SW 1271 (cell line): ENCODE results near the gene LAGE3.

ENCODE experiments used
- DNase-seq, 2 experiments: peaks; one replicate each; lab custom pipeline; 2025; lab: John Stamatoyannopoulos, UW

LAGE3 gene

DNA sequence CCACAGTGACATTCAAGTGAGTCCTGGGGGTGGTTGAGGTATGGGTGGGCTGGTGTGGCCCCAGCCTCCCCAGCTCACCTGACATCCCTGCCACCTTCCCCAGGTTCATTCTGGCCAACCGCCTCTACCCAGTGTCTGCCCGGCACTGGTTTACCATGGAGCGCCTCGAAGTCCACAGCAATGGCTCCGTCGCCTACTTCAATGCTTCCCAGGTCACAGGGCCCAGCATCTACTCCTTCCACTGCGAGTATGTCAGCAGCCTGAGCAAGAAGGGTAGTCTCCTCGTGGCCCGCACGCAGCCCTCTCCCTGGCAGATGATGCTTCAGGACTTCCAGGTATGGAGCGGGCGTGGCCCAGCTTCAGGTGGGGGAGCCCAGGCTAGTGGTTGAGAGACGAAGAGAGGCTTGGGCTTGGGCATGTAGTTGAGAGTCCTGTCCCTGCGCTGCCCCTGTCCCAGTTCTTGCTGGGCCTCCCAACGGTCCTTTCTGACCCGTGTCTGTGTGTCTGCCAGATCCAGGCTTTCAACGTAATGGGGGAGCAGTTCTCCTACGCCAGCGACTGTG is 43.8 kb downstream of the LAGE3 start:
- no peak for DNase-seq

DNA sequence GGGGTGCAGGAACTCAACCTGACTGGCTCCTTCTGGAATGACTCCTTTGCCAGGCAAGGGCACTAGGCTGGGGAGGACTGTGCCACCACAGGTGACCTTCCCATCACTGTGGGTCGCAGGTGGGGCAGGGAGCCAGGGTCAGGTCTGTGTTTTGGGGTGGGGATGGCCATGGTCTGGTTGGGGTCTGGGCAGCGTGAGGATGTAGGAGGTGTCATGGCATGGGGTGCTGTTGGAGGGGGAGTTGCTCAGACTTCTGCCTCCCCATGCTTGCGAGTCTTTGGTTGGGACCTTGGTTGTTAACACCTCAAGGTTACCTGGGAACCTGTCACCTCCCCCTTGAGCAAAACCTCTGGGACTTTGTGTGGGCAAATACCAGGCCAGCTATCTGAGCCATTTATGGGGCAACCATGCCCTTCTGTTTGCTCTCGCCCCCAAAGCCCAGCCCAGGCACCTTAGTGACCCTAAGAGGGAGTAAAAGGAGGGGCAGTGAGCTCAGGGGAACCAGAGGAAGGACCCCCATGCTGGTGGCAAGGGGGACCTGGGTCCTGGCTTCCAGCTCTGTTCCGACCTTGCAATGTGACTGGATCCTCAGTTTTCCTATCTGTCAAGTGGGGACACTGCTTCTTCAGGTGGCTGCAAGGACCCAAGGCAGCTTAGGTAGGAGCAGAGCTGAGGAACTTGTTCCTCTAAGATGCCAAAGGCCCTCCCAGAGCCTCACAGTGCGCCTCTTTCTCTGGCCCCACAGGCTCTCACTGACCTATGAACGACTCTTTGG is 44.5 kb downstream of the LAGE3 start:
- no peak for DNase-seq

DNA sequence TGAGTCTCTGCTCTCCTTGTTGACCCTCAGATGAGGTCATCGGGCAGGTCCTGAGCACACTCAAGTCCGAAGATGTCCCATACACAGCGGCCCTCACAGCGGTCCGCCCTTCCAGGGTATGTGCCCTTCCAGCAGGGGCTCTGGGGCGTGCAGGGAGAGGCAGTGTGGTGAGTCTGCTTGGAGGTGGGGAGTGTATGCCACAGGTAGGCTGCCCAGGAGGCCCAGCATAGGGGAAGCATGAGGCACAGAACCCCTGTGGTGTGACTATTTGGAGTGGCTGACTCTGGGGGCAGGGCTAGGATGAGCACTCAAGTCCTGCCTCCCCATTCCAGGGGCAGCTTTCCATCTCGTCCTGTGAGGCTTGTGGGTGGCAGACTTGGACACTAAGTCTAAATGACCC is 45.5 kb downstream of the LAGE3 start:
- DNase-seq = no peak

DNA sequence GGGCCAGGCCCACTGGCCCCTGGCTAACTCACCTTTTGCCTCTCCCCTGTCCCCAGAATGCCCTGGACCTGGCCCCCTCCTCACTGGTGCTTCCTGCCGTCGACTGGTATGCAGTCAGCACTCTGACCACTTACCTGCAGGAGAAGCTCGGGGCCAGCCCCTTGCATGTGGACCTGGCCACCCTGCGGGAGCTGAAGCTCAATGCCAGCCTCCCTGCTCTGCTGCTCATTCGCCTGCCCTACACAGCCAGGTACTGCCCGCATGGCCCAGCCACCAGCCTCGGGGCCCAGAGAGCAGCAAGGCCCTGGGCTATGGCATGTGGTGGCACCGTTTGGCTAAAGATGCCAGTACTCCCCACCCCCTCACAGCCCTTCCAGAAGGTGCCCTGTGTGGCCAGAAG is 46.9 kb downstream of the LAGE3 start:
- DNase-seq = no peak

DNA sequence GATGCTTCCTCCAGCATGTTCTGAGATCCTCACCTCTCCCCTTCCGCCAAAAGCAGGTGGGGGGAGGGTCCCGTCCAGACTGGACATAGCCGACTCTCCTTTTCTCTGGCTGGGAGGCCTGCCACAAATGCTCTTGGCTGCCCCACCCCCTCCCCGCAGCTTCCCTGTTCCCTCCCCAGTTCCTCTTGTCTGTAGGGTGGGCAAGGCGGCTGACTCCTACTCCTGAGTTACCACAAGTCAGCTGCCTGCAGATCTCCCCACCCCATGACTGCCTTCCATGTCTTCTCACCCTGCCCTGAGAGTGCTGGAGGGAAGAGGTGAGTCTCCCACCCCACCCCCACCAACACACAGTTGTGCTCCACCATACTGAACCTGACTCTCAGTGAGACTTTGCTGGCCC is 47.7 kb downstream of the LAGE3 start:
- no peak for DNase-seq

DNA sequence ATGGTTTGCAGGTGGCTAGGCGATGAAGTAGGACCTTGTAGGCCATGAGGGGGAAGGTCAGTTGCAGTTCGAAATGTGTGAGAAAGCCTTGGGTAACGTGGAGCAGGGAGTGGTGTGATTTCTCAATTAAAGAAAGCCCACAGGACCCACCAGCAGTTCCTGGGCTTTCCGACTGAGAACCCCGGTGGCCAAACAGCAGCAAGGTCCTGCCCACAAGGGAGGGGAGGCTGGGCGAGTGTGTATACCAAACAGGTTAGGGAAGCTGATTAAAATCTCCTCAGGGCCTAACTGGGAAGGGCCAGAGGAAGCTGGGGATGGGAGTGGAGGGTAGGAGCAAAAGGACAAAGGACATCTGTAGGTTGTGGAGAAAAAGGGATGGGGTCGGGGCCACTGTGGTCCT is 48.2 kb downstream of the LAGE3 start:
- DNase-seq = no peak

DNA sequence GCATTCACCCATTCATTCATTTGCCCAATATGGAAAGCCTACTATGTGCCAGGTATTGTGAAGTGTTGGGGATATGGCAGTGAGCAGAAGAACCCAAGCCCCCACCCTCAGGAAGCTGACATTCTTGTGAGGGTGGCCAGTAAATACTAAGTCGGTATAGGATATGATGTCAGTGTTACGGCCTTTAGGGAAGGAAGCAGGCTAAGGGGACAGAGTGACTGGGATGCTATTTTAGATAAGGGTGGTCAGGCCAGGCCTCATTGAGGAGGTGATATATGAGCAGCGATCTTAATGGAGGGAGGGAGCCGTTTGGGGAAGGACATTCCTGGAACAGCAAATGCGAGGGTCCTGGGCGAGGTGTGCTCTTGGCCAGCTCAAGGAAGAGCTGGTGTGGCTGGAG is 48.6 kb downstream of the LAGE3 start:
- DNase-seq = no peak

DNA sequence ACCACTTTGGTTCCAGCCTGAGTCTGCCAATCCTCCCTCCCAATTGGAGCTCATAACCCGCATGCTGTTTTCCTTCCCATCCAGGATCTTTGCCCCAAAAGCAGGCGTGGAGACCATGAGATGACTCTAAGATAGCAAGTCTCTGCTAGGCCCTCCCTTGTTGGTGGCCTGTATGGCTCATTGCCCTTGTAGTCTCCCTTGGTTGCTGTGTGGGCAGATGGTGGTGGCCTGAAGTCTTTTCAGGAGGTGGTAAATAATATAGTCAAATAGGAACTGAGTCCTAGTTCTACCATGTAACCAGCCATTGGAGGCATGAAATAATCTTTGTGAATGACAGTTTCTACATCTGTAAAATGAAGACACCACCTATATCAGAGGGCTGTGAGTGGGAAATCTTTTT is 49.4 kb downstream of the LAGE3 start:
- DNase-seq = no peak

DNA sequence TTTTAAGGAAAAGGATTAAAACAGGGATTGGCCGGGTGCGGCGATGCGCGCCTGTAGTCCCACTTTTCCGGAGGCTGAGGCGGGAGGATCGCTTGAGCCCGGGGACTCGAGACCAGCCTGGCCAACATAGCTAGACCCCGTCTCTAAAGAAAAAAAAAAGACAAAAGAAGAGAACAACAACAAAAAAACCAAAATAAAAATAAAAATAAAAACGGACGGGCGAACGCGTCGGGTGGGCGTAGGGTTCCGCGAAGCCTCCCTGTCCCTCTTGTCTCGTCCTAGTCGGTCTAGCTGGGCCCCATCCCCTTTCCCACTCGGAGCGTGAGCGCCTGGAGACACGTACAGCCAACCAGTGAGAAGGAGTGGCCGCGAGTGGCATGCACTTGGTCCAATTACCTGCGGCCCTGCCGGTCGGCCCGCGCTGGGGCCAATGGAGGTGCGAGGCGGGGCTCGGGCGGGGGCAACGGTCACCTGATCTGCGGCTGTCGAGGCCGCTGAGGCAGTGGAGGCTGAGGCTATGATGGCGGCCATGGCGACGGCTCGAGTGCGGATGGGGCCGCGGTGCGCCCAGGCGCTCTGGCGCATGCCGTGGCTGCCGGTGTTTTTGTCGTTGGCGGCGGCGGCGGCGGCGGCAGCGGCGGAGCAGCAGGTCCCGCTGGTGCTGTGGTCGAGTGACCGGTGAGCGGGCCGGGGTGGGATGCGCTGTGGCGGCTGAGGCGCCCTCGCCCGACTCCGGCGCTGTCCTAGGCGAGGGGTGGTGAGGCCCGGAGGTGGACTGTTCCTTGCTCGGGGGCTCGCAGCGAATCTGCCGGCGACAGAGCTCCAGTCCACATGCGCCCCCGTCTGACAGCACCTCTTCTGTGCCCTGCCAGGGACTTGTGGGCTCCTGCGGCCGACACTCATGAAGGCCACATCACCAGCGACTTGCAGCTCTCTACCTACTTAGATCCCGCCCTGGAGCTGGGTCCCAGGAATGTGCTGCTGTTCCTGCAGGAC is 50.6 kb downstream of the LAGE3 start, which contains the start of gene ATP6AP1:
Gene ATP6AP1 (plus strand): TSS at position 502 of the 996 bp plus-strand sequence. CDS start 16 bp downstream, at position 518.
- peak; percentile 68 to 90 for DNase-seq
